RWPE2 (cell line): ENCODE data around the gene IQCE.

Source experiments
- ATAC-seq: fragments of 200-7000 bp; cut with Tn5 transposase; 3 replicates; pipeline ENCODE4 v1.9.1; 2021; ENCODE audit warnings: low read depth
- DNase-seq: peaks from one replicate; pipeline ENCODE4 v3.0.0-alpha.2; 2020; ENCODE audit warnings: low spot score
- H3K27ac ChIP-seq: fragments of 450-650 bp; 2 replicates; pipeline ENCODE4 v1.5.1; 2017; ENCODE audit warnings: mild to moderate bottlenecking; ENCODE audit not compliant: poor library complexity, severe bottlenecking
- H3K27me3 ChIP-seq: fragments of 250-450 bp; sonication (Bioruptor Pico); 2 replicates; pipeline ENCODE4 v1.5.1; 2021; ENCODE audit warnings: mild to moderate bottlenecking, moderate library complexity; ENCODE audit not compliant: insufficient read depth, poor library complexity, severe bottlenecking
- H3K36me3 ChIP-seq: fragments of 250-450 bp; sonication (Bioruptor Pico); 2 replicates; pipeline ENCODE4 v1.5.1; 2020; ENCODE audit warnings: low read depth, mild to moderate bottlenecking, moderate library complexity
- H3K4me1 ChIP-seq: fragments of 250-450 bp; sonication (Bioruptor Pico); 2 replicates; pipeline ENCODE4 v1.5.1; 2021; ENCODE audit warnings: mild to moderate bottlenecking, moderate library complexity; ENCODE audit not compliant: insufficient read depth, poor library complexity, severe bottlenecking
- H3K4me3 ChIP-seq: fragments of 250-450 bp; sonication (Bioruptor Pico); 2 replicates; pipeline ENCODE4 v1.5.1; 2021; ENCODE audit warnings: mild to moderate bottlenecking, moderate library complexity; ENCODE audit not compliant: severe bottlenecking
- H3K9me3 ChIP-seq: fragments of 250-450 bp; sonication (Bioruptor Pico); 2 replicates; pipeline ENCODE4 v1.5.1; 2021; ENCODE audit warnings: mild to moderate bottlenecking, moderate library complexity; ENCODE audit not compliant: severe bottlenecking
- TF ChIP-seq, protein P1 (sequence below): fragments of 450-650 bp; IDR thresholded peaks from one replicate; pipeline ENCODE4 v1.5.1; 2017; ENCODE audit warnings: mild to moderate bottlenecking, moderate library complexity; ENCODE audit not compliant: poor library complexity, severe bottlenecking

IQCE gene

GRCh38 chr7:2613098-2613930, 54.5 kb downstream of the IQCE start:
- no peak overlapping the region for H3K4me3 ChIP-seq
- H3K27me3 ChIP-seq: no peaks in the 10 kb centered on the region
- DNase-seq (no peak), ATAC-seq (no peak)
- H3K9me3 ChIP-seq: no peaks in the 10 kb centered on the region
- no peaks in the 10 kb centered on the region for H3K36me3 ChIP-seq
- TF ChIP-seq, protein P1, sequence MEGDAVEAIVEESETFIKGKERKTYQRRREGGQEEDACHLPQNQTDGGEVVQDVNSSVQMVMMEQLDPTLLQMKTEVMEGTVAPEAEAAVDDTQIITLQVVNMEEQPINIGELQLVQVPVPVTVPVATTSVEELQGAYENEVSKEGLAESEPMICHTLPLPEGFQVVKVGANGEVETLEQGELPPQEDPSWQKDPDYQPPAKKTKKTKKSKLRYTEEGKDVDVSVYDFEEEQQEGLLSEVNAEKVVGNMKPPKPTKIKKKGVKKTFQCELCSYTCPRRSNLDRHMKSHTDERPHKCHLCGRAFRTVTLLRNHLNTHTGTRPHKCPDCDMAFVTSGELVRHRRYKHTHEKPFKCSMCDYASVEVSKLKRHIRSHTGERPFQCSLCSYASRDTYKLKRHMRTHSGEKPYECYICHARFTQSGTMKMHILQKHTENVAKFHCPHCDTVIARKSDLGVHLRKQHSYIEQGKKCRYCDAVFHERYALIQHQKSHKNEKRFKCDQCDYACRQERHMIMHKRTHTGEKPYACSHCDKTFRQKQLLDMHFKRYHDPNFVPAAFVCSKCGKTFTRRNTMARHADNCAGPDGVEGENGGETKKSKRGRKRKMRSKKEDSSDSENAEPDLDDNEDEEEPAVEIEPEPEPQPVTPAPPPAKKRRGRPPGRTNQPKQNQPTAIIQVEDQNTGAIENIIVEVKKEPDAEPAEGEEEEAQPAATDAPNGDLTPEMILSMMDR: no peak
- H3K27ac ChIP-seq: no peak overlapping the region
- no peaks in the 10 kb centered on the region for H3K4me1 ChIP-seq

- Histone ChIP-seq H3K9me3 (no peaks in the 10 kb centered on the region), H3K27ac (no peak overlapping the region), H3K4me1 (no peaks in the 10 kb centered on the region), H3K4me3 (no peak overlapping the region), H3K36me3 (no peaks in the 10 kb centered on the region), H3K27me3 (no peaks in the 10 kb centered on the region)
- no peak for ATAC-seq
- TF ChIP-seq, protein P1: no peak
- DNase-seq: no peak
Measured at GRCh38 chr7:2613931-2614600, 55.3 kb downstream of the IQCE start.

DNA sequence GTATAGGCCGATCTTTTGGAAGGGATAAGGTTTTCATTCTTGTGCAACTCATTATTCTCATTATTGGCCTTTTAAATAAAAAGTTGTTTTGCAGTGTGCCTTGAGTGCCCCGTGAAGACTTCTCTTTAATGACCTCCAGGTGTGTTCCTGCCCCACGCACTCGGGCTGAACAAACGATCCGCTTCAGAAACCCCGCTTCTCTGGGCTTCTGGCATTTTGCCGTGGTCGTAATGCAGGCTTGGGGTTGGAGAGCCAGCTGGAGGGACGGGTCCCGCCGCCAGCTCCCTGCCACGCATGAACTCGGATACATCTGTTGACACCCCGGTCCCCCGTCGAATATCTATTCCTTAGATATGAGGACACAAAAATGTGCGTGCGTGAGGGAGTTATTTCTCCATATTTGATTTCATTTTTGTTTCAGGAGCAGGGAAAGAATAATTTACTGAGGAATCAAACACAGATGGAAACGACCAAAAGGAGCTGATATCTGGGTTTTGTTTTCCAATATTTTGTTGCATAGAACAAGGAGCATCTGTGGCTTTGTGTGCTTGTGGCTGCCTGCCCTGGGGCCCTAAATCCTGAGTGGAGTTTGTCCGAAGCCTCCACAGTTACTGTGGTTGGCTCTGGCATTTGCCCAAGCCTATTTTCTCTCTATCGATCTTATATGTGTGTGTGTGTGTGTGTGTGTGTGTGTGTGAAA, 56.0 kb downstream of the IQCE start:
- Histone ChIP-seq H3K27me3 (no peaks in the 10 kb centered on the region), H3K4me3 (no peak overlapping the region), H3K9me3 (no peaks in the 10 kb centered on the region), H3K36me3 (no peaks in the 10 kb centered on the region), H3K27ac (no peak overlapping the region), H3K4me1 (no peaks in the 10 kb centered on the region)
- no peak for DNase-seq
- no peak for ATAC-seq
- TF ChIP-seq, protein P1: no peak

DNA sequence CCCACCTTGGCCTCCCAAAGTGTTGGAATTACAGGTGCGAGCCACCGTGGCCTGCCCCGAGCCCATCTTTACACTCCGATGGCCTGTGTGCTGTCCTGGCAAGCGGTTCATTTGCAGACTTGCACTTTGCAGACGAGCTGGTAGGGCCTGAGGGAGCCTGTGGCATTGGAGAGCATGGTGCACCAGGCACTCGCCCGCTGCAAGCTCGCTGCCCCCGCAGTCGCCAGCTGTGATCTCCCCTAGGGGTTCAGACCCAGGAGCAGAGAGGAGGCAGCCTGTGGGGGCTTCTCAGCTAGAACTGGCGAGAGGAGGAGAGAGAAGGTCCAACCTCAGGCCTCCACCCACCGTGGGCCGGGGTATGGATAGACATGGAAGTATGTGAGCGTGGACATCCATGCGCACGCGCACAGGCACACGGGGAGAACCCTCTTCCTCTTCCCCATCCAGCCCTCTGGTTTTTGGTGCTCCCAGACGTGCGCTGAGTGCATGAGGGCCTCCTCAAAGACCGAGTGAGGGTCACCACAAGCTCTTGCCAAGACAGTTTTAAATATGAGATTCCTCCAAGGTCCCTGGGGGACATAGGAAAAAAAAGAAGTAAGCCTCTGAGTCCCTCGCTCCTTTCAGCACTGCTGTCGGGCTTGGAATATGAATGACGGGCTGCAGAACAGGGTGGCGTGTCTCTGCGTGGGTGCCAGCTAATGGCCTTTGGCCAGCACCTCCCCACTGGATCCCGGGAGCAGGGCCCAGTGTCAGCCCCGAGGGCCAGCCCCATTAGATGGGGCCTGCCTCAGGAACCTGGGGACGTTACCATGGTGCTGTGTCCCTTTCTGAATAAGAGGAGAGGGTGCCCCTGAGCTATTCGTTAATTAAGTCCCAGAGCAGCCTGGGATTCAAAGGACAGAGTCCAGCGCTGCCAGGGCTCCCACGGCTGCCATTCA, 57.9 kb downstream of the IQCE start:
- TF ChIP-seq, protein P1: no peak
- H3K4me3 ChIP-seq: no peak overlapping the region
- no peak for ATAC-seq
- no peak for DNase-seq
- no peak overlapping the region for H3K27ac ChIP-seq
- H3K27me3 ChIP-seq: no peaks in the 10 kb centered on the region
- no peaks in the 10 kb centered on the region for H3K36me3 ChIP-seq
- H3K9me3 ChIP-seq: no peaks in the 10 kb centered on the region
- H3K4me1 ChIP-seq: no peaks in the 10 kb centered on the region
